ENCODE data around the gene ACKR1. TPM values are rescaled to one million over a fixed set of nuclear protein-coding genes. Genes with fewer than 3 reads are reported as not detected.
A peak's percentile ranks its signal among the peaks of the same experiment; 100 is the strongest.

ACKR1 gene
- polyA plus RNA-seq, 1 donor (not counting 4 experiments of a cell fraction or from before 2014, with no cell fraction given): not detected

DNA sequence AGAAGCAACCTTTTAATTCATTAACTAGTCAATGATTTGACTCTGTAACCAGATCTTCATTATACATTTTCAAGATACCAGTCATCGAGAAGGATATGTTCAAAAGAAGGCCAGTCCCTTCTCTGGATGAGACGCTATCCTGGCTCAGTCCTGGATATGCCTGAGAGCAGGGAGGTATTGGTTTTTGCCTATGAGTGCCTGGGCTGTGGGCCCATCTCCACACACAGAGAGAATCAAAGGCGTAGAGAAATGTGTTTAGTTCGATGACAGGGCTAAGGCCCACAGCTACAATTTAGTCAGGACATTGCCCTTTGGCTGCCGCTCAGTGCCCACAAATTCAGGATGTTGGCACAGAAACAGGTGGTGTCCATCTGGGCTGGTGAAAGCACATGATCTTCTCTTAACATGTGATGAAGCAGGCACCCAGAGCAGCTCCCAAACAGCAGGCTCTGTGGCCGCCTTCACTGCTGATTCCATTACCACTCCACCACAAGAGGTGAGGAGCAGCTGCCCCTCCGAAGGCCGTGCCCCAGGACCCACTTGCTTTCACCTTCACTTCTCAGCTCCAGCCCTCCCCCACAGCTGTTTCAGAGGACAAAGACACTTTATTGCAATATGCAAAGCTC, 24.7 kb downstream of the ACKR1 start:
- DNase-seq (ENCODE audit: low read depth, low spot score): no peak
- Histone ChIP-seq H4K20me1 (ENCODE audit: control insufficient read depth, extremely low read depth, insufficient read depth, low read length) (no peaks in the 10 kb centered on the region), H3K27ac (ENCODE audit: control insufficient read depth, insufficient read depth, low read length) (no peak overlapping the region), H2AFZ (ENCODE audit: control insufficient read depth, low read length) (no peak overlapping the region), H3K27me3 (ENCODE audit: control insufficient read depth, extremely low read depth, insufficient read depth, low read length) (no peaks in the 10 kb centered on the region), H3K79me2 (ENCODE audit: control insufficient read depth, insufficient read depth, low read length) (no peaks in the 10 kb centered on the region), H3K36me3 (ENCODE audit: control insufficient read depth in 2 of 2, extremely low read depth in 1 of 2, insufficient read depth in 2 of 2, low read length in 2 of 2) (no peaks in the 10 kb centered on the region), H3K9ac (ENCODE audit: control insufficient read depth, extremely low read depth, insufficient read depth, low read length) (no peak overlapping the region), H3K4me2 (ENCODE audit: control insufficient read depth, extremely low read depth, insufficient read depth, low read depth, low read length) (peak overlapping the region; percentile 27), H3K9me1 (ENCODE audit: control insufficient read depth, extremely low read depth, insufficient read depth, low read length) (no peaks in the 10 kb centered on the region), H3K4me1 (ENCODE audit: control insufficient read depth, extremely low read depth, insufficient read depth, low read length) (peaks cover 12% of the 10 kb centered on the region), H3K9me3 (ENCODE audit: control insufficient read depth, low read depth, low read length) (no peaks in the 10 kb centered on the region), H3K4me3 (ENCODE audit: control insufficient read depth in 2 of 3, extremely low read depth in 1 of 3, insufficient read depth in 2 of 3, low read depth in 1 of 3, low read length in 3 of 3) (no peak overlapping the region)
- FAIRE-seq: no peak
- dilution Hi-C loops (cut with MboI; ENCODE audit: extremely low pct_ligation_motif_present, low sequenced_read_pairs): no loop called here
- TF ChIP-seq EZH2 (IDR thresholded peaks at IDR 0.05; ENCODE audit: low read length): no peak
- TF ChIP-seq, protein P1, sequence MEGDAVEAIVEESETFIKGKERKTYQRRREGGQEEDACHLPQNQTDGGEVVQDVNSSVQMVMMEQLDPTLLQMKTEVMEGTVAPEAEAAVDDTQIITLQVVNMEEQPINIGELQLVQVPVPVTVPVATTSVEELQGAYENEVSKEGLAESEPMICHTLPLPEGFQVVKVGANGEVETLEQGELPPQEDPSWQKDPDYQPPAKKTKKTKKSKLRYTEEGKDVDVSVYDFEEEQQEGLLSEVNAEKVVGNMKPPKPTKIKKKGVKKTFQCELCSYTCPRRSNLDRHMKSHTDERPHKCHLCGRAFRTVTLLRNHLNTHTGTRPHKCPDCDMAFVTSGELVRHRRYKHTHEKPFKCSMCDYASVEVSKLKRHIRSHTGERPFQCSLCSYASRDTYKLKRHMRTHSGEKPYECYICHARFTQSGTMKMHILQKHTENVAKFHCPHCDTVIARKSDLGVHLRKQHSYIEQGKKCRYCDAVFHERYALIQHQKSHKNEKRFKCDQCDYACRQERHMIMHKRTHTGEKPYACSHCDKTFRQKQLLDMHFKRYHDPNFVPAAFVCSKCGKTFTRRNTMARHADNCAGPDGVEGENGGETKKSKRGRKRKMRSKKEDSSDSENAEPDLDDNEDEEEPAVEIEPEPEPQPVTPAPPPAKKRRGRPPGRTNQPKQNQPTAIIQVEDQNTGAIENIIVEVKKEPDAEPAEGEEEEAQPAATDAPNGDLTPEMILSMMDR (optimal IDR thresholded peaks at IDR 0.05 in 1 of 3, IDR thresholded peaks at IDR 0.05 in 1 of 3, conservative IDR thresholded peaks at IDR 0.05 in 1 of 3; ENCODE audit: extremely low read depth in 1 of 3, insufficient read depth in 2 of 3, low read length in 3 of 3): no peak

DNA sequence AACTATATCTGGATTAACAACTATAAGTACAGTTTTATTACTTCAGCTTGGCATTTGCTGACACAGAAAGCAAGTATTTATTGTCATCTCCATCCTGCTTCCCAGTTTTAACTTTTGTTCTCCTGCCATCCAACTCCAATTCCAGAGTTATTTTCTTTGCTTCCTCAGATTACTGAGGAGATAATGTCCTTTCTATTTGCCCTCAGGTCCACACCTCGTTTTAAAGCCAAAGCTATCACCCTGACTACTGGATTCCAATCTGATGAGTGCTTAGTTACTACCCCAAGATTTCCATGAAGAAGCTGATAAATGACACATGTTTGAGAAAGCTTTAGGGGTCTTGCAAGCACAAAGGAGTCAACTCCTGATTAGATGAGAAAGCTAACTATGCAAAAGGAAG, 25.2 kb downstream of the ACKR1 start:
- no peaks in the 10 kb centered on the region for H3K9me3 ChIP-seq (ENCODE audit: control insufficient read depth, low read depth, low read length)
- no peaks in the 10 kb centered on the region for H3K9me1 ChIP-seq (ENCODE audit: control insufficient read depth, extremely low read depth, insufficient read depth, low read length)
- H3K9ac ChIP-seq (ENCODE audit: control insufficient read depth, extremely low read depth, insufficient read depth, low read length): no peak overlapping the region
- no peaks in the 10 kb centered on the region for H3K36me3 ChIP-seq (ENCODE audit: control insufficient read depth in 2 of 2, extremely low read depth in 1 of 2, insufficient read depth in 2 of 2, low read length in 2 of 2)
- DNase-seq (ENCODE audit: low read depth, low spot score) (no peak), FAIRE-seq (peak; percentile 20)
- H3K4me2 ChIP-seq (ENCODE audit: control insufficient read depth, extremely low read depth, insufficient read depth, low read depth, low read length): peak overlapping the region; percentile 27
- no peaks in the 10 kb centered on the region for H4K20me1 ChIP-seq (ENCODE audit: control insufficient read depth, extremely low read depth, insufficient read depth, low read length)
- peak overlapping the region; percentile 5 for H2AFZ ChIP-seq (ENCODE audit: control insufficient read depth, low read length)
- dilution Hi-C loops (cut with MboI; ENCODE audit: extremely low pct_ligation_motif_present, low sequenced_read_pairs): no loop called here
- TF ChIP-seq EZH2 (IDR thresholded peaks at IDR 0.05; ENCODE audit: low read length): no peak
- TF ChIP-seq, protein P1 (optimal IDR thresholded peaks at IDR 0.05 in 1 of 3, IDR thresholded peaks at IDR 0.05 in 1 of 3, conservative IDR thresholded peaks at IDR 0.05 in 1 of 3; ENCODE audit: extremely low read depth in 1 of 3, insufficient read depth in 2 of 3, low read length in 3 of 3): no peak
- no peak overlapping the region for H3K27ac ChIP-seq (ENCODE audit: control insufficient read depth, insufficient read depth, low read length)
- no peak overlapping the region for H3K4me3 ChIP-seq (ENCODE audit: control insufficient read depth in 2 of 3, extremely low read depth in 1 of 3, insufficient read depth in 2 of 3, low read depth in 1 of 3, low read length in 3 of 3)
- H3K79me2 ChIP-seq (ENCODE audit: control insufficient read depth, insufficient read depth, low read length): no peaks in the 10 kb centered on the region
- no peaks in the 10 kb centered on the region for H3K27me3 ChIP-seq (ENCODE audit: control insufficient read depth, extremely low read depth, insufficient read depth, low read length)
- peaks cover 12% of the 10 kb centered on the region for H3K4me1 ChIP-seq (ENCODE audit: control insufficient read depth, extremely low read depth, insufficient read depth, low read length)

Measured in keratinocyte (primary cell).